HG02642 (cell line): ENCODE data around the gene RAP1GAP.

Experiments
- ATAC-seq: cut with Tn5 transposase; IDR thresholded peaks from one replicate; pipeline ENCODE4 v1.9.1; 2021; ENCODE audit warnings: mild to moderate bottlenecking; ENCODE audit not compliant: unreplicated experiment, poor library complexity

Gene RAP1GAP

DNA sequence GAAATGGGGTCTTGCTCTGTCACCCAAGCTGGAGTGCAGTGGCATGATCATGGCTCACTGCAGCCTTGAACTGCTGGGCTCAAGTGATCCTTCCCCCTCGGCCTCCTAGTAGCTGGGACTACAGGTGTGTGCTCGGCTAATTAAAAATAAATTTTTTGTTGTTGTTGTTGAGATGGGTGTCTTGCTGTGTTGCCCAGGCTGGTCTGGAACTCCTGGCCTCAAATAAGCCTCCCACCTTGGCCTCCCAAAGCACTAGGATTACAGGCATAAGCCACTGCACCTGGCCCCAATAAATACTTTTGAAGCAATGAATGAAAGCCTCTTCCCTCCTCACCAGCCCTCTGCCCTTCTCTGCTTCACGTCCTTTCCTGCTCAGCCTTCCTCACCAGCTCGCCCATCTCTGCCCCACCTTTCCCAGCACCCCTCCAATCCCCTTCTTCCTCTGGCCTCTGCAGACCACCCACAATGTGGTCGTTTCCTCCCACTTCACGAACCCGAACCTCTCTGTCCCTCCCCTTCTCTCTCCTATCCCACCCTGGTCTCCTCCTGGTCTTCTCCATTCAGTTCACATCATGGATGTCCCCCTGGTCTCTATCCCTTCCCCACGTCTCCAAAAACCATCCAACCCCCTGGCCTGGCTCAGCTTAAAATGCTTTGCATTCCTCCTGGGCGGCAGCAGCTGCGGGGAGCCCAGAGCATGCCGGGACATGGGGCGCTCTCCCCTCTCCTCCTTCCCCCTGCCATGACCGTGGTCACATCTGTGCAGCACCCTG, 38.4 kb downstream of the RAP1GAP start:
- ATAC-seq: no peak

DNA sequence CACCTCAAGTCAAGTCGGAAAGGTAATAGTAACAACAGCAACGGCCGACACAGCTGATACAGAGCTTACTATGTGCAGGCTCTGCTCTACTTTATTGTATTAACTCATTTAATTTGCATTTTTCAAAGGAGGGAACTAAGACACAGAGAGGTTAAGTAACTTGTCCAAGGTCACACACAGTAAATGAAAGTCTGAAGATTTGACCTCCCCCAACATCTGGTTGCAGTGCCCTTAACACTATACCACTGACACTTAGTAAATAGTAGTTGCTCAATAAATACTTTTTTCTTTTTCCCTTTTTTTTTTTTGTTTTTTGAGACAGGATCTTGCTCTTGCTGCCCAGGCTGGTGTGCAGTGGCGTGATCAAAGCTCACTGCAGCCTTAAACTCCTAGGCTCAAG, 39.2 kb downstream of the RAP1GAP start:
- no peak for ATAC-seq

DNA sequence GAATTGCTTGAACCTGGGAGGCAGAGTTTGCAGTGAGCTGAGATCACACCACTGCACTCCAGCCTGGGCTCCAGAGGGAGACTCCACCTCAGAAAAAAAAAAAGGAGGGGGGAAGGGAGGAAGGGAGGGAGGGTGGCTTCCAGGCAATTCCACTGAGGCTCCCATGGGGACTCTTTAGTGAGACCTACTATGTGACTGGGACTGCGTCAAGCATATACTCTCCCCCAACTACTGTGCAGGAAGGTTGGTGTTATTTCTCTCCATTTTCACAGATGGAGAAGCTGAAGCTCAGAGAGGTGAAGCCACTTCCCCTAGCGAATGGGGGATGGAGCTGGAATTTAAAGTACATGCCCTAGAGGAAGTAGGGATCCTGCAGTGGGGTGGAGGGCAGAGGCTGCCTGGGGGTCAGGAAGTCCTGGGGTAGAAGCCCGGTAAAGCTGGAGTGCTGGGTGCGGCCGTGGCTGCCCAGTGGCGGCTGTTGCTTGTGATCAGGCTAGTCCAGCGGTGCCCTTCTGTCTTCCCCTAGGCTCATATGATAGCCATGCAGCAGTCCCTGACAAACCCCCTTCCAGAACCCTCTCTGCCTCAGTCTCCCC, 40.3 kb downstream of the RAP1GAP start:
- no peak for ATAC-seq

DNA sequence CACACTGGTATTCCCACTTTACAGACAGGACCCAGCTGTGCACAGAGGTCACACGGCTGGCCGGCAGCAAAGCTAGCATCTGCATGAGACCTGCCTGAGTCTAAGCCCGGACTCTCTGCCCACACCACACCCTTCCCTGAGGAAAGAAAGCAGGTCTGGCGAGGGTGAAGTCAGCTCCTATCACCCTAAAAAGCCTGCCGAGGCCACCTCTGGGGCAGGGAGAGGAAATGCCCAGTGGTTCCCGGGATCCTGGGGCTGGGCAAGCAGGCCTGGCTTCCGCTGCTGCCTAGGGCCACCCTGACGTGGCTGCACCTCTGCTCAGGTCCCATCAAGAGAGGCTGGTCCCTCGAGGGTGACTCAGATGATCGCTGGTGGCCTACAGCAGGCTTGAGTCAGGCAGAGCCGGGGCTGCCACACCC, 42.2 kb downstream of the RAP1GAP start:
- no peak for ATAC-seq

DNA sequence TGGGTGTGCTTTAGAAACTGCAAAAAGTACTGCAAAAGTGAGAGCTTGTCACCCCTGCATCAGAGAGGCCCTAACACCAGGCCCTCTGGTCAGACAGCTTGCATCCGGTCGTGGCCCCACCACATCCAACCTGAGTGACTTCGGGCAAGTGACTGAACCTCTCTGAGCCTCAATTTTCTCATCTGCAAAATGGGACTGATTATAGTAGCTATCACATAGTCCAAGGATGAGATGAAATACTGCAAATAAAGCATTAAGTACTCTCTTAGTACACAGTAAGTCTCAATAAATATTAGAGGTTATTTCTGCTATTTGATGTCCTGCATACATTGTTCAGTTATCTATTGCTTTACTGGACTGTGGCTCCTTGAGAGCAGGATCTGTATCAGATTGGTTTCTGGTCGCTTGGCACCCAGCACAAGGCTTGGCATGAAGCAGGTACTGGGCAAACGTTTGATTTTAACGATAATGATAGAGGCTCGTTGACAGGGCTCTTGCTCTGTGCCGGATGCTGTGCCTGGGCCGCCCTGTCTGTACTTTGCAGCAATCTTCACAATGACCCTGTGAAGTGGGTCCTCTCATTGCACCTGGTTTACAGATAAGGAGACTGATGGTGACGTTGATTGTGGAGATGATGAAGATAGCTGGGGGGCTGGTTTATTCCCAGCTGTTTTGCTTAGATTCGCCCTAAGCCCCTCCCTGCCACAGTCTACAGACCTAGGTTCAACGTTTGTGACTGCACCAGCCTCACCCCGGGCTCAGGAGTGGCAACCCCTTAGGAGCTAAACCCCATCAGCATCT, 43.6 kb downstream of the RAP1GAP start:
- no peak for ATAC-seq

DNA sequence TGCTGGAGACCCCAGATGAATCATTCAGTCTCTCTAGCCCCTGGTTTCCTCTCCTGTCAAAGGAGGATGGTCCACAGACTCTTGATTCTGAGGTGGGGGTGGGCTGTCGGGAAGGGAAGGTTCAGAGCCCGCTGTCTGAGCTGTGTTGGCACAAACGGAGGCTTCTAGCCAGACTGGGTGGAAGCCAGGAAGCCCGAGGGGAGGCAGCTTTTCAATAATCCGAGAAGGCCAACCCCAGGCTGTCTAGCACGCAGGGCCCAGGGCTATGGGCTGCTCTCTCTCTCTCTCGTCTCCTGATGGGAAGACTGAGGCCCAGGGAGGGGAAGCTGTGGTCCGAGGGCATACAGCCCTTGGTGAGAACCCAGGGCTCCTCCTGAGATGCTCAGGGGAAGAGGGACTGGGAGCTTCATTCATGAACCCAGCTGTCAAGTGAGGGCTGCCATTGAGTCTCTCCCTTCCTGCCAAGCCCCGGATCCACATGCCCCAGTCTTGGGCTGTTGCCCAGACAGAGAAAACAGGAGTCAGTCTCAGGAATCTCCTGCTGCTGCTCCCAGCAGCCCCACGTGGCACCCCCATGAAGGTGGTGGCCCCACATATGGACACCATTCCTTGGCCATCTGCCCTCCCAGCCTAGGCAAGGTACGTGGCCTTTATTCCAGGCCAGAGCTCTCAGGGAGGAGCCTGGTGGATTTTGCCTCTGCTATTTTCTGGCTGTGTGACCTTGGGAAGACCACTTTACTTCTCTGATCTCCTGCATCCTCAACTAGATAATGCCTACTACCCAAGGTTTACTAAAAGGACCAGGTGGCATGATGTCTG, 44.4 kb downstream of the RAP1GAP start:
- no peak for ATAC-seq

DNA sequence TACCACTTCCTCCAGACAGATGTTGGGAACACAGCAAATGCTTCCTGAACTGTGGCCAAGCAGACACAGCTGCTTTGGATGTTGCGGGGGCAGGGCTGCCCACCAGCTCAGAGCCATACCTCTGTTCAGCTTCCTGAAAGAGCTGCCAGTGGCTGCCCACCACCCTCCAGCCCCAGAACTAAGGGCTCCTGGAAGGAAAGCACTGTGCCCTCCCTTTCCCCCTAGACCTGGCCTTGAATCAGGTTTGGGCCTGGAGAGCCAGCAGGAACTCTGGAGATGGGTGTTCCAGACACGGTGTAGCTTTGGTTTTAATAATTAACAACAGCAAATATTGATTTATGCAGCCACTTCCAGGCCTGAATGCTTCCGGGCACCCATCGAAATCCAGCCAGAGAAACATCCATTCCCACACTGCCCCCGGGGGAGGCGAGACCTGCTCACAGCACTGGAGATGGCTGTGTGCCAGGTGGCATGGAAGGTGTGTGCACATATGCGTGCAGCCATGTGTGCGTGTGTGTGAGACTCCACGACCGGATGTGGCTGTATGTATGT, 45.7 kb downstream of the RAP1GAP start:
- no peak for ATAC-seq

DNA sequence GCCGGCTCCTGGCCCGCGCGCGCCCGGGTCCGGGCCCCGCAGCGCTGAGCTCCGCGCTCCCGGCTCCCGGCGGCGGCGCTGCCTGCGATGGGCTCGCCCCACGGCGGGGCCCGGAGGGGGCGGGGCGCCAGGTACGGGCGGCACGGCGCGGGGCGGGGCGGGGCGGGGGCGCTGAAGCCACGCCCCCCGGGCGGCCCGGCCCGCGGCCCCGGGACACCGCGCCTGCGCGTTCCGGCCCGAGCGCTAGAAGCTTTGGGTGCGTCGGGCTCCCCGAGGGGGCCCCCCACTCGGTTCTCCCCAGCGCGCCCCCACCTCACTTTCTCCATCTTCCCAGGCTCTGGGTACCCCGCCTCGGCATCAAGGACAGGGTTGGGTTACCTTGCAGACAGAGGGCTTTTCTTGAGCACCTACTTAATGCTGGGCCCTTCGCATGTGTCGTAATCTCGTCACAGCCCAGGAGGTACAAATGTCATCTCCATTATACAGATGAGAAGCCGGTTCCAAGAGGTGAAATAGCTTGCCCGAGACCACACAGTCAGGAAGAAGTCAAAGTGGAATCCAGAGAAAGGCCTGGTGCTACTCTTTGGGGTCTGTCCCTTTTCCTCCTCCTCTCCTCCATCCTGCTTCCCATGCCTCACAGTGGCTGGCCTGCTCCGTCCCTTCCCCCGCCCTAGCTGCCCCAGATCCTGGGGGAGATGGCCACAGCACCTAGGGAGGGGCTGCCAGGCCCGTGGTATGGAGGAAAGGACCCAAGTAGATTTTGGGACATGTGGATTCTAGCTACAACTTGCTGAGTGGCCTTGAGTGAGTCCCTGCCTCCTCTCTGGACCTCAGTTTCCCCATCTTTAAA, 46.5 kb downstream of the RAP1GAP start:
- no peak for ATAC-seq

DNA sequence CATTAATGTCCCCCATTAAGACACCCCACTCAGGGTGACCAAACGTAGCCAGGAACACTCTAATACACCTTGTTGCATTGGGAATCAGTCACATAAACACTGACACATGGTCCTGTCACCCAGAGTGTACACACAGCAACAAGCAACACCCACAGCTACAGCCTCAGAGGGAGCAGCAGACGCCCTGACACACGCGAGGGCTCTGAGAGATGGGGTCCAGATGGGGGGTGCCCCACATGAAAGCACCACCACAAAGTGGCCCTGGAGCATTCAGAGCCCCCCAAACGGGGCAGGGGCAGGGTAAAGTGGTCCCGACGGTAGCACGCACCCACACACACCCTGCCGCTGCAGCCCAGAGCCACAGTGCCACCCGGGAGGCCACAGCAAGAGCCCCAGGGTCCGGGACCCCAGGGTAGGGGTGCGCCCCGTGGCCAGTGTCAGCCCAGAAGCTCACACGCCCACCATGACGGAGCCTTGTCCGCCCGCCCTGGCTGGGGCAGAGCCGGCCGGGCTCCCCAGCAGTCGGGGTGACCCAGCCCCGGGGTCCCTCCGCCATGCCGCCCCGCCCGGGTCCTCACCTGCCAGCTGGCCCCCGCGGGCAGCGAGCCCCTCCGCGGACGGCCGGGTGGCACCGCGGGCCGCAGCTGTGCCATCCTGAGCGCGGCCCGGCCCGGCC, 47.3 kb downstream of the RAP1GAP start:
- no peak for ATAC-seq

DNA sequence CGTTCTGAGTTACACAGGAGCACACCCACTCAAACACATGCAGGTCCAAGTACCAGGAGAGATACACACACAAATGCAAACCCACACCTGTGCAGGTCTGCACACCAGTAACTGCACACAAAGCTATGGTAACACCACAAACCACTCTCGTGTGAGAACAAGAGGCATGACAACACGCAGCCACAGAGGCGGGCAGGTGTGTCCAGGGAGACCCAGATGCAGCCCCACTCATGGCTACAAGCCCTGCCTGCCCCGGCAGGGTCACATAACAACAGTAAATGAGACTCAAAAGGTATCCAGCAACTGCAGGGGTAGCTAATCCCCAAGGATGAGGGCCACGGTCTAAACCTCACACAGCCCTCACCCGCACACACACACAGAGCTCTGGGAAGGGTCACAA, 48.1 kb downstream of the RAP1GAP start:
- no peak for ATAC-seq

DNA sequence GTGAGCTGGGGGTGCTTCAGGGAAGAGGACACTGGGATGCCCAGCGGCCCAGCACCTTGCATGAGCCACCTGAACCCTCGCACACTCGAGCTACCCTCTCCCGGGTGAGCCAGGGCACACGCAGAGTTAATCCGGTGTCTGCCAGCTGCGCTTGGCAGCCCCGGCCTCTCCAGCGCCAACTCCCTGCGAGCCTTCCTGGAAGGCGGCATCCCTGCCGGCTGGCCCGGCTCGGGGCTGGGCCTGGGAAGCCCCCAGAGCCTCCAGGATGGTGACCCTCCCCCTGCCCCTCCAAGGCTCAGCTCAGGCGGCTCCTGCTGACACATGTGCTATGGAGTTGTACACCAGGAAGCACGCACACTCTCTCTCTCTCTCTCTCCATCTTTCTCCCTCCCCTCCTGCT, 48.7 kb downstream of the RAP1GAP start:
- no peak for ATAC-seq

DNA sequence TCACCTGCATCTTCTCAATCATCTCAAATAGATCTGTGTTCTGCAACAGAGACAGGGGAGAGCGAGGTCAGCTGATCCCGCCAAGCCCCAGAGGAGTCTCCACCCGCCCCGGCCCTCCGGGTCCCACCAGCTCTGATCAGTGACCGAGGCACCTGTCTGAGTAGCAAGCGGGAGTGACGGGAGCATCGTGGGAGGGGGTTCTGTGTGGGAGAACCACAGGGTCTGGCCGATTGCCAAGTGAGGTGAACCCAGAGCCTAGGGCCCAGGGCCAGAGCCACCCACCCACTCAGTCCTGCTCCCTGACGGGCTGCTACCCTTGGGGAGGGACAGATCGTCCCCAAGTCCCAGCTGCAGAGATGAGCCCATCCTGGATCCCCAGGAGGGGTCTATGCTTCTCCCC, 49.1 kb downstream of the RAP1GAP start:
- no peak for ATAC-seq

DNA sequence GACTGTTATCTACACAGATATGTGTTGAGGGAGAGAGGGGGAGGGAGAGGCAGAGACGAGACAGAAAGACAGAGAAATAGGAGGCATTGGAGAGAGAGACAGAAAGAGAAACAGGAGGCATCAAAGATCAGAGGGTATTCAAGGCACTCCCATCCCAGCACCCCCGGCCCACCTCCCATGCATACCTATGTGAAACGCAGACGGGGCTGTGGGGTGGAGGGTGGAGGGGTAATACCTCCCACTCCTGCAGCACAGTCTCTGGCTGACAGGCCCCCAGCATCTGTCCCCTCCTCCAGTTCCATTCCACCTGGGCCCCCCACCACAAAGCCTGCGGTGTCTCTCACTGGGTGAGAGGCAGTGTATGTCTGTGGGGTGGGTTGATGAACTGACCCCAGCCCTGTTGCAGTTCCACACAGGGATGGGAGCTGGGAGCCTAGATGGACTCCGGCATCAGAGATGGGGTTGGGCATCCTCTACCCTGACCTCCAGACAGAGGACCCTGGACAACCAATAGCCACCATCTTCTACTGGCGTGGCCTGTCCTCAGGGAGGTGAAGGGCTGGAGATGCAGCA, 49.7 kb downstream of the RAP1GAP start:
- ATAC-seq: no peak

DNA sequence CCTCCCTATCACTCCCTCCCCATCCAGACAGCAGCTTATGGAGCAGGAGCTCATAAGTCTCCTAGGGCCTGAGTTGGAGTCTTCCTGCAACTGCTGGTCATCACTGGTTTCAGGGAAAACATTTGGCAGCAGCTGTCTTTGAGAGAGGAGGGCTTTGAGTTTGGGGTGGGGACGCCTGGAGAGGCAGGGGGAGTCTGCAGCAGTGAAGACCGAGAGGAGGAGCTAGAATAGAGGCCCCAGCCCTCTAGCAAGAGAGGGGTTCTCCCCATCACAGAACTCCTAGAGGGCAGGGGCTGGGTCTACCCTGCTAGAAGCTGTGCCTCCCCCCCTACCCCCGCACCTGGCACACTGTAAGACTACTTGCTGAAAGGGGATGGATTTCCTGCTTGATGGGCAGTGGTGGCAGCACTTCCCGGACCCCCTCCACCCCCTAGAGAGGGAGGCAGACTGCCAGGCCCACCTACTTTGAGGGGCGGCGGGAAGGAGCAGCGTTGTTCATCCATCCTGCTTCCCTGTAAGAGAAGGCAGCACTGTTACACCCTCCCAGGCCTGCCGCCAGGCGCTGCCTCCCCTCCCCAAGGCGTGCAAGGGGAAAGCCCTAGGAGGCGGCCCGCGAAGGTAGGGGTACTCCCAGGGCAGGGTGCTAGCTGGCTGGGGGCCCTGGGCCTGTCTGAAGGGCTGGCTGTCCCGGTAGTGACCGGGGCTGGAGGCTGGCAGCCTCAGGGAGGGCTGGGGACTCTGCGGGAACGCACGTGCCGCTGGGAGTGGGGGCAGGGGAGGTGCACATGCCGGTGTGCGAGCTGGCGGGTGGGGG, 50.4 kb downstream of the RAP1GAP start:
- ATAC-seq: no peak

DNA sequence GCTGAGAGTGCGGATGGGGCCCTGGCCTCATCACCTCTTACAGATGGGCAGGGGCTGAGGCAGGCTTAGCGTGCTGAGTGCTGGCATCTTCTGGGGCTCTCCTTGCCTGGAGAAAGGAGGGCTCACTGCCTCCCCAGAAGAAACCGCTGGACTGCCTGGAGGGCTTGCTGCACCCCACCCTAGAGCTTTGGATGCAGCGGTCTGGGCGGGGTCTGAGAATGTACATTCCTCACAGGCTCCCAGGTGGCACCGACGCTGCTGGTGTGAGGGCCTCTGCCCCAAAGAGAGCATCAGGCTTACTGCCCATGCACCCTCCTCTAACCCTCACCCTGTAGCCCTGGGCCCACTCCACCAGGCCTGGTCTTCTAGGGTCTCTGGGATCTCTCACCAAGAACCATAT, 51.1 kb downstream of the RAP1GAP start:
- ATAC-seq: no peak

DNA sequence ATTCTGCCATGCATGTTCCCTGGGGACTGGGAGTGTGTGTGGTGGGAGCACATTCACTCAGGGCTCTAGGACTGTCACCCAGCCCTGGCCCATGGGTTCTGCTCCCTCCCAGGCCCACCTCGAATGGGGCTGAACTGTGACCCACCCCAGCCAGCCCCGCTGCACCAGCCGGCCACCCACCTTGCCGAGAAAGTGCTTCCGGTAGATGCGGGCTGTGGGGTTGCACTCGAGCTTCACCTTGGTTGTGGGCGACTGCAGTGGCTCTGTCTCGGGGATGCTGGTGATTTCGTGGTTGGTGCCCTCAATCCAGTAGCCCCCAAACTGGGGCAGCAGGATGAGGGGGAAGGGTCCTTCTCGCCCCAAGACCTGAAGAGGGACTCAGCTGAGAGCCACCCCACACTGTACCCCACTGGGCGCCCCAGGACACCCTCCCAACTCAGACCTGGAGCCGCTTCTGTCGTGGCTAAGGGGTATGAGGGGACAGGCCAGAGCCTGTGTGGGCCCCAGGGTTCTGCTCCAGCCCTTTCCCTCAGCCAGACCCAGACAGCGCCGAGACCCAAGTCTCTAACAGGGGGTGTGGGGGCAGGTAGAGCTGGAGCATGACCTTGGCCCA, 51.9 kb downstream of the RAP1GAP start:
- no peak for ATAC-seq

DNA sequence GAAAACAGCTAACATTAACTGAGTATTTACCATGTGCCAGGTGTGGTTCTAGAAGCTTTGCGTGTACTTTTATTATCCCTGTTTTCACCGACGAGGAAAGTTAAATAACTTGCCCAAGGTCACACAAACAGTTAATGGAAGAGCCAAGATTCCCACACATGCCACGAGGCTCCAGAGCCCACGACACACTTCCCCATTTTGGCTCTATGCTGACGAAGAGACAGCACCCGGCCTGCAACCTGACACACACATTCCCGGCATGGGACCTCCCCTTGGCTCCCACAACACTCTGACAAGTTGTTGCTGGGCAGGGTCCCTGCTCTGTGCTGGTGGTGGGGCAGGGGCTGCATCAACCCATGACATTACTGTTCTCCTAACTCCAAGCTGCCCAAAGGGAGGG, 52.8 kb downstream of the RAP1GAP start:
- no peak for ATAC-seq
